GM04503 (cell line): Measurements from ENCODE around the gene PDE9A.
"Not testable (repeated sequence)": the region's sequence is repeated elsewhere in the genome, so short reads cannot be mapped to it uniquely, and the experiment has no call there.

ENCODE experiments used
- DNase-seq: peaks from one replicate; pipeline ENCODE4 v3.0.0-alpha.2; 2012; ENCODE audit warnings: low read depth

Gene PDE9A

GRCh38 chr21:42799516-42799915 is 146.1 kb downstream of the PDE9A start:
- no peak for DNase-seq

GRCh38 chr21:42799948-42800347 is 146.5 kb downstream of the PDE9A start:
- no peak for DNase-seq

GRCh38 chr21:42801616-42802015 is 148.2 kb downstream of the PDE9A start:
- DNase-seq: not testable (repeated sequence)

GRCh38 chr21:42806509-42807140 is 153.2 kb downstream of the PDE9A start:
- no peak for DNase-seq

- not testable (repeated sequence) for DNase-seq
These were observed 154.0 kb downstream of the PDE9A start for GRCh38 chr21:42807293-42807895.

- DNase-seq: no peak
These were observed 154.7 kb downstream of the PDE9A start for GRCh38 chr21:42807938-42808613.

GRCh38 chr21:42809171-42809570 is 155.8 kb downstream of the PDE9A start:
- DNase-seq: no peak

GRCh38 chr21:42809577-42810475 is 156.4 kb downstream of the PDE9A start:
- DNase-seq: no peak

- no peak for DNase-seq
These were observed 158.5 kb downstream of the PDE9A start for GRCh38 chr21:42811960-42812359.

GRCh38 chr21:42812528-42813241 is 159.3 kb downstream of the PDE9A start:
- not testable (repeated sequence) for DNase-seq

GRCh38 chr21:42815217-42815616 is 161.8 kb downstream of the PDE9A start:
- no peak for DNase-seq

- DNase-seq: no peak
These were observed 164.9 kb downstream of the PDE9A start for GRCh38 chr21:42818328-42818749.

- DNase-seq: no peak
These were observed 166.6 kb downstream of the PDE9A start for GRCh38 chr21:42819861-42820615.

- no peak for DNase-seq
These were observed 167.4 kb downstream of the PDE9A start for GRCh38 chr21:42820616-42821465.
